NCI-H524 (cell line): Measurements from ENCODE around the gene PGA5.
A peak's percentile ranks its signal among the peaks of the same experiment; 100 is the strongest.
"Not testable (repeated sequence)": the region's sequence is repeated elsewhere in the genome, so short reads cannot be mapped to it uniquely, and the experiment has no call there.

Experiments used
- DNase-seq, 2 experiments: peaks; one replicate each; lab custom pipeline; 2025; lab: John Stamatoyannopoulos, UW

Gene PGA5

GRCh38 chr11:61226457-61227137, 14.4 kb upstream of the PGA5 start:
- not testable (repeated sequence) for DNase-seq

- DNase-seq, result not testable (repeated sequence)
These were observed 11.5 kb upstream of the PGA5 start for GRCh38 chr11:61229458-61229857.

GRCh38 chr11:61231033-61231432, 9.9 kb upstream of the PGA5 start:
- DNase-seq, result not testable (repeated sequence)

- DNase-seq, result not testable (repeated sequence)
These were observed 9.4 kb upstream of the PGA5 start for GRCh38 chr11:61231585-61231984.

- DNase-seq, result not testable (repeated sequence)
These were observed 8.3 kb upstream of the PGA5 start for GRCh38 chr11:61232548-61233145.

GRCh38 chr11:61237130-61237529, 3.8 kb upstream of the PGA5 start:
- not testable (repeated sequence) for DNase-seq

- not testable (repeated sequence) for DNase-seq
These were observed 687 bp upstream of the PGA5 start for GRCh38 chr11:61240288-61240687.

GRCh38 chr11:61241526-61241925, 551 bp downstream of the PGA5 start:
- not testable (repeated sequence) for DNase-seq

- not testable (repeated sequence) for DNase-seq
These were observed 4.4 kb downstream of the PGA5 start for GRCh38 chr11:61245284-61245964.

- not testable (repeated sequence) for DNase-seq
These were observed 7.1 kb downstream of the PGA5 start for GRCh38 chr11:61248071-61248470.

GRCh38 chr11:61249201-61249600, 8.2 kb downstream of the PGA5 start:
- not testable (repeated sequence) for DNase-seq

- not testable (repeated sequence) for DNase-seq
These were observed 10.1 kb downstream of the PGA5 start for GRCh38 chr11:61250796-61251765.

GRCh38 chr11:61252332-61252731, 11.4 kb downstream of the PGA5 start:
- DNase-seq, result peak in 1 of 2 experiments; percentile 33

- peak; percentile 6 to 44 for DNase-seq
These were observed 13.5 kb downstream of the PGA5 start for GRCh38 chr11:61254403-61255025.

GRCh38 chr11:61256710-61257482, 15.9 kb downstream of the PGA5 start:
- DNase-seq, result no peak

GRCh38 chr11:61258546-61258945, 17.6 kb downstream of the PGA5 start:
- DNase-seq, result no peak

GRCh38 chr11:61259363-61259762, 18.4 kb downstream of the PGA5 start:
- DNase-seq, result no peak

GRCh38 chr11:61264371-61264770, 23.4 kb downstream of the PGA5 start:
- no peak for DNase-seq

- DNase-seq, result no peak
These were observed 23.8 kb downstream of the PGA5 start for GRCh38 chr11:61264795-61265194.

- DNase-seq, result no peak
These were observed 24.4 kb downstream of the PGA5 start for GRCh38 chr11:61265357-61265756.

- no peak for DNase-seq
These were observed 25.6 kb downstream of the PGA5 start for GRCh38 chr11:61266602-61267001.
